Measurements from ENCODE around the gene CLEC6A.

Gene CLEC6A

DNA sequence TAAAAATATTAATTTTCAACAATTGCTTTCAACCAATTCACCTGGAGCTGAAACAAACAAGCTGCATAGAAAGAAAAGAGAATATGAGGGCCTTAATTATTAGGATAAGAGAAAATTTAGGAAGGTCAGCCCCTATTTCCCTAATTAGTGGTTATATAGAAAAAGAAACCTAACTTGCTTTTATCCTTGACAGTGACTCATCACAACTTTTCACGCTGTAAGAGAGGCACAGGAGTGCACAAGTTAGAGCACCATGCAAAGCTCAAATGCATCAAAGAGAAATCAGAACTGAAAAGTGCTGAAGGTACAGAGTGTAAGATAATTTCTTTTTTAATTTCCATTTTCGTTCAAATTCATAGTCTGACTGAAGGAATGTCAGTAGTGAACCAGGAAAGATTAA is 62.2 kb downstream of the CLEC6A start:
- ATAC-seq (ENCODE audit: insufficient read depth, low read depth) = no peak
- TF ChIP-seq, protein P1, sequence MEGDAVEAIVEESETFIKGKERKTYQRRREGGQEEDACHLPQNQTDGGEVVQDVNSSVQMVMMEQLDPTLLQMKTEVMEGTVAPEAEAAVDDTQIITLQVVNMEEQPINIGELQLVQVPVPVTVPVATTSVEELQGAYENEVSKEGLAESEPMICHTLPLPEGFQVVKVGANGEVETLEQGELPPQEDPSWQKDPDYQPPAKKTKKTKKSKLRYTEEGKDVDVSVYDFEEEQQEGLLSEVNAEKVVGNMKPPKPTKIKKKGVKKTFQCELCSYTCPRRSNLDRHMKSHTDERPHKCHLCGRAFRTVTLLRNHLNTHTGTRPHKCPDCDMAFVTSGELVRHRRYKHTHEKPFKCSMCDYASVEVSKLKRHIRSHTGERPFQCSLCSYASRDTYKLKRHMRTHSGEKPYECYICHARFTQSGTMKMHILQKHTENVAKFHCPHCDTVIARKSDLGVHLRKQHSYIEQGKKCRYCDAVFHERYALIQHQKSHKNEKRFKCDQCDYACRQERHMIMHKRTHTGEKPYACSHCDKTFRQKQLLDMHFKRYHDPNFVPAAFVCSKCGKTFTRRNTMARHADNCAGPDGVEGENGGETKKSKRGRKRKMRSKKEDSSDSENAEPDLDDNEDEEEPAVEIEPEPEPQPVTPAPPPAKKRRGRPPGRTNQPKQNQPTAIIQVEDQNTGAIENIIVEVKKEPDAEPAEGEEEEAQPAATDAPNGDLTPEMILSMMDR (IDR thresholded peaks at IDR 0.05; ENCODE audit: borderline replicate concordance, extremely low read depth, low read length, poor library complexity, severe bottlenecking) = no peak
- no peak for TF ChIP-seq EZH2 (IDR thresholded peaks at IDR 0.05; ENCODE audit: borderline replicate concordance, low read depth, low read length, severe bottlenecking)

DNA sequence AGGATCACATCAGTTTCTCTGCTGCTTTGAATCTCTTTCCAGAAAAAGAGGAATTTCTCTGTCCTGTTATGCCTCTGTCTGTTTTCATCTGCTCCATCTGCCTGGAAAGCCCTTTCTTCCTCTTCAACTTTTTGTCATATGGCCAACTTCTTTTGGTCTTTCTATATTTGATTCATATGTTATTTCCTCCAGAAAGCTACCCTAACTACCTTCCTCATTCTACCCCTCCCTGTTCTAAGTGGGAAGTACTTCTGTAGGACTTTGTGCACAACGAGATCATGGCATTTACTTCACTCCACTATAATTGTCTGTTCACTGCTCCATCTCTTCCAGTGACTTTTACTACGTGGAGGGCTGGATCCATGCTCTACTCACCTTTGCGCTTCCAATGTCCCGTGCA is 63.4 kb downstream of the CLEC6A start:
- DNase-seq (no peak), ATAC-seq (ENCODE audit: insufficient read depth, low read depth) (no peak)
- H3K9ac ChIP-seq (ENCODE audit: low read depth, low read length) = no peak overlapping the region
- no peaks in the 10 kb centered on the region for H3K4me1 ChIP-seq (ENCODE audit: insufficient read depth, low read length)
- no peaks in the 10 kb centered on the region for H4K20me1 ChIP-seq (ENCODE audit: insufficient read depth, low read length)
- no peak overlapping the region for H3K4me3 ChIP-seq (ENCODE audit: low read depth in 1 of 2, low read length in 2 of 2)
- TF ChIP-seq, protein P1 (IDR thresholded peaks at IDR 0.05; ENCODE audit: borderline replicate concordance, extremely low read depth, low read length, poor library complexity, severe bottlenecking) = no peak
- no peak for TF ChIP-seq EZH2 (IDR thresholded peaks at IDR 0.05; ENCODE audit: borderline replicate concordance, low read depth, low read length, severe bottlenecking)
- H3K27ac ChIP-seq (ENCODE audit: low read length) = no peak overlapping the region
- no peaks in the 10 kb centered on the region for H3K9me3 ChIP-seq (ENCODE audit: insufficient read depth, low read length, severe bottlenecking)
- peaks cover 14% of the 10 kb centered on the region for H3K27me3 ChIP-seq (ENCODE audit: insufficient read depth, low read length, poor library complexity)
- H3K36me3 ChIP-seq (ENCODE audit: insufficient read depth, low read length) = no peaks in the 10 kb centered on the region
- H3K4me2 ChIP-seq (ENCODE audit: insufficient read depth, low read length) = no peak overlapping the region
- no peaks in the 10 kb centered on the region for H3K79me2 ChIP-seq (ENCODE audit: insufficient read depth, low read length)
- H2AFZ ChIP-seq (ENCODE audit: low read depth, low read length) = no peak overlapping the region

More for the DNA sequence above, 62.2 kb downstream of the CLEC6A start:
- Histone ChIP-seq H4K20me1 (ENCODE audit: insufficient read depth, low read length) (no peaks in the 10 kb centered on the region), H3K79me2 (ENCODE audit: insufficient read depth, low read length) (no peaks in the 10 kb centered on the region), H3K36me3 (ENCODE audit: insufficient read depth, low read length) (no peaks in the 10 kb centered on the region), H2AFZ (ENCODE audit: low read depth, low read length) (no peak overlapping the region), H3K9ac (ENCODE audit: low read depth, low read length) (no peak overlapping the region), H3K4me3 (ENCODE audit: low read depth in 1 of 2, low read length in 2 of 2) (no peak overlapping the region), H3K4me2 (ENCODE audit: insufficient read depth, low read length) (no peak overlapping the region), H3K27me3 (ENCODE audit: insufficient read depth, low read length, poor library complexity) (peaks cover 17% of the 10 kb centered on the region), H3K4me1 (ENCODE audit: insufficient read depth, low read length) (no peaks in the 10 kb centered on the region), H3K9me3 (ENCODE audit: insufficient read depth, low read length, severe bottlenecking) (no peaks in the 10 kb centered on the region), H3K27ac (ENCODE audit: low read length) (no peak overlapping the region)
- no peak for DNase-seq

DNA sequence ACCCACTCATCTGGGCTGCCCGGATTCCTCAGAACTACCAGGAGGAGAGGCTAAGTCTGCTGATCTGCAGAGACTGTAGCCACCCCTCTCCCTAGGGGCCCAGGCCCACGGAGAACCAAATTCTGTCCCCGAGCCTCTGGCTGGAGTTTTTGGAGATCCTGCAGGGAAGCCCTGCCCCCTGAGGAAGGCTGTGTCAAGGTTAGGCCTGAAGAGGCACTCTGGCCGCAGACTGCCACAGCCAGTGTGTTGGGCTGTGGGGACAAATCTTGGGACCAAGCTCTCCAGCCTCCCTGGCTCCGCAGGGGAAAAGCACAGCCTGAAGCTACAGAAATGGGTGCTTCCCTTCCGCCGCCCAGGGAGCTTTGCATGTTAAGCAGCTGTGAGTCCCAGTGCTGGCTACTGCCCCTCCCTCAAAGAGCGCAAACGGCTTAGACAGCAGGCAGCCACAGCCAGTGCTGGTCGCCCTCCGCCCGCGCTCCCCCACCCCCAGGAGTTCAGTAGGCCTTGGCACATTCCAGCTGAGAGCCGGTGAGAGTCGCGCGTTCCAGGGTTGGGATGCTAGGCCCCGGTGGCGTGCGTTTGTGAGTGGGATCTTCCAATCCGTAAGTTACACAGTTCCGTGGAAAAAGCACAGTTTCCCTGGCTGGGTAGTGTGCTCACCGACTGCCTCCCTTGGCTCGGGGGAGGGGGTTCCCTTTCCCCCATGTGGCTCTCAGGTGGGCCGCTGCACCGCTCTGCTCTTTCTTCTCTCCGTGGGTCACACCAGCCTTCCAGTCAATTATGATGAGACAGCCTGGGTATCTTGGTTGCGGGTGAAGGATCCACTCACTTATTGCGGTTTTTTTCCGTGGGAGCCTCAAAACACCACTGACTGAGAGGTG is 71.7 kb downstream of the CLEC6A start:
- no peak overlapping the region for H3K4me3 ChIP-seq (ENCODE audit: low read depth in 1 of 2, low read length in 2 of 2)
- no peak overlapping the region for H3K9ac ChIP-seq (ENCODE audit: low read depth, low read length)
- ATAC-seq (ENCODE audit: insufficient read depth, low read depth) = no peak
- H3K79me2 ChIP-seq (ENCODE audit: insufficient read depth, low read length) = no peaks in the 10 kb centered on the region
- no peaks in the 10 kb centered on the region for H3K36me3 ChIP-seq (ENCODE audit: insufficient read depth, low read length)
- H3K4me2 ChIP-seq (ENCODE audit: insufficient read depth, low read length) = no peak overlapping the region
- H3K27ac ChIP-seq (ENCODE audit: low read length) = no peak overlapping the region
- H4K20me1 ChIP-seq (ENCODE audit: insufficient read depth, low read length) = no peaks in the 10 kb centered on the region
- H3K9me3 ChIP-seq (ENCODE audit: insufficient read depth, low read length, severe bottlenecking) = no peaks in the 10 kb centered on the region
- TF ChIP-seq, protein P1 (IDR thresholded peaks at IDR 0.05; ENCODE audit: borderline replicate concordance, extremely low read depth, low read length, poor library complexity, severe bottlenecking) = no peak
- no peak for TF ChIP-seq EZH2 (IDR thresholded peaks at IDR 0.05; ENCODE audit: borderline replicate concordance, low read depth, low read length, severe bottlenecking)
- no peak for DNase-seq
- H3K27me3 ChIP-seq (ENCODE audit: insufficient read depth, low read length, poor library complexity) = peaks cover 10% of the 10 kb centered on the region
- no peak overlapping the region for H2AFZ ChIP-seq (ENCODE audit: low read depth, low read length)
- H3K4me1 ChIP-seq (ENCODE audit: insufficient read depth, low read length) = no peaks in the 10 kb centered on the region

Measured in DND-41 (cell line).